ENCODE measurements around the gene LMBRD2. TPM values are rescaled to one million over a fixed set of nuclear protein-coding genes. Genes with fewer than 3 reads are reported as not detected.

LMBRD2 gene
- polyA plus RNA-seq, 1 of the 3 experiments (the other 2 are of a cell fraction) = 1.6 TPM

- Histone ChIP-seq H4K20me1 (ENCODE audit: insufficient read depth) (no peaks in the 10 kb centered on the region), H2AFZ (ENCODE audit: low read depth) (no peak overlapping the region), H3K9ac (no peak overlapping the region), H3K4me1 (ENCODE audit: control insufficient read depth in 1 of 2, insufficient read depth in 2 of 2, low read depth in 1 of 2, low read length in 1 of 2) (no peaks in the 10 kb centered on the region), H3K4me3 (ENCODE audit: low read depth in 2 of 2, low read length in 1 of 2) (no peak overlapping the region), H3F3A (replicated peaks; ENCODE audit: insufficient read depth) (peaks cover 5% of the 10 kb centered on the region), H3K36me3 (replicated peaks in 1 of 2; ENCODE audit: control insufficient read depth in 1 of 2, insufficient read depth in 2 of 2, low read length in 1 of 2) (peaks cover 60 to 75% of the 10 kb centered on the region in 2 experiments), H3K4me2 (no peak overlapping the region), H3K9me3 (no peaks in the 10 kb centered on the region), H3K27me3 (ENCODE audit: insufficient read depth) (no peaks in the 10 kb centered on the region), H3K9me2 (no peaks in the 10 kb centered on the region), H3K79me2 (ENCODE audit: insufficient read depth) (no peaks in the 10 kb centered on the region; the same call in 1 of the 2 replicates), H3K27ac (ENCODE audit: low read depth in 2 of 2, low read length in 1 of 2) (no peak overlapping the region)
- TF ChIP-seq USF1 (IDR thresholded peaks at IDR 0.05; ENCODE audit: borderline replicate concordance, low read depth) (no peak), GATA2 (CRISPR knock-in tag; IDR thresholded peaks at IDR 0.05) (no peak), TCF12 (IDR thresholded peaks at IDR 0.05) (no peak)
- DNase-seq = no peak
- 94% methylated on average over 2 of the region's 2 CpGs for WGBS (ENCODE audit: low lambda C conversion rate)
- ChIA-PET POLR2A (no interaction called here), CTCF (interaction anchor here (0.9 kb wide), 1 partner anchor 102 kb away, joined by 4 read pairs; no protein-coding TSS in a partner anchor)
These were observed 29.1 kb upstream of the LMBRD2 start for GRCh38 chr5:36180556-36181350.

- Histone ChIP-seq H3K36me3 (replicated peaks in 1 of 2; ENCODE audit: control insufficient read depth in 1 of 2, insufficient read depth in 2 of 2, low read length in 1 of 2) (peaks cover 66 to 83% of the 10 kb centered on the region in 2 experiments), H3K9me2 (no peaks in the 10 kb centered on the region), H3K27me3 (ENCODE audit: insufficient read depth) (no peaks in the 10 kb centered on the region), H3K9ac (no peak overlapping the region), H3K4me3 (ENCODE audit: low read depth in 2 of 2, low read length in 1 of 2) (no peak overlapping the region), H2AFZ (ENCODE audit: low read depth) (no peak overlapping the region), H4K20me1 (ENCODE audit: insufficient read depth) (no peaks in the 10 kb centered on the region), H3K79me2 (ENCODE audit: insufficient read depth) (no peaks in the 10 kb centered on the region; the same call in 1 of the 2 replicates), H3K9me3 (no peaks in the 10 kb centered on the region), H3K27ac (ENCODE audit: low read depth in 2 of 2, low read length in 1 of 2) (no peak overlapping the region), H3K4me1 (ENCODE audit: control insufficient read depth in 1 of 2, insufficient read depth in 2 of 2, low read depth in 1 of 2, low read length in 1 of 2) (no peaks in the 10 kb centered on the region), H3F3A (replicated peaks; ENCODE audit: insufficient read depth) (peaks cover 5% of the 10 kb centered on the region), H3K4me2 (no peak overlapping the region)
- CTCF ChIA-PET = interaction anchor here (0.9 to 2.3 kb wide), 2 partner anchors 62 to 101 kb away, joined by 4 to 17 read pairs; partner anchors contain the start of gene NADK2
- POLR2A ChIA-PET = interaction anchor here (0.6 kb wide), 1 partner anchor 93 kb away, joined by 4 read pairs; no protein-coding TSS in a partner anchor
- DNase-seq = no peak
- TF ChIP-seq GABPA (IDR thresholded peaks at IDR 0.05; ENCODE audit: low read depth) = no peak
- TF ChIP-seq MXI1 (IDR thresholded peaks at IDR 0.05; ENCODE audit: low read depth, low read length) = no peak
- TF ChIP-seq EP300 (IDR thresholded peaks at IDR 0.05; ENCODE audit: borderline replicate concordance in 1 of 2, low read depth in 1 of 2, low read length in 1 of 2) = no peak
- no peak for TF ChIP-seq NRF1 (IDR thresholded peaks at IDR 0.05; ENCODE audit: low read depth, low read length)
- no peak for TF ChIP-seq USF2 (IDR thresholded peaks at IDR 0.05; ENCODE audit: borderline replicate concordance, low read depth, low read length)
- TF ChIP-seq CTCF (IDR thresholded peaks at IDR 0.05) = no peak
- TF ChIP-seq FOXJ3 (CRISPR knock-in tag; IDR thresholded peaks at IDR 0.05) = no peak
- TF ChIP-seq USF1 (IDR thresholded peaks at IDR 0.05; ENCODE audit: borderline replicate concordance, low read depth) = no peak
- TF ChIP-seq TCF12 (IDR thresholded peaks at IDR 0.05) = no peak
- 95% methylated on average over 4 of the region's 4 CpGs for WGBS (ENCODE audit: low lambda C conversion rate)
These were observed 28.3 kb upstream of the LMBRD2 start for GRCh38 chr5:36179950-36180349.

All from SK-N-SH (cell line).